GM18520 (cell line): Measurements from ENCODE around the gene RPS27A.
"Not testable (repeated sequence)": the region's sequence is repeated elsewhere in the genome, so short reads cannot be mapped to it uniquely, and the experiment has no call there.

Experiments used
- ATAC-seq: cut with Tn5 transposase; IDR thresholded peaks from one replicate; pipeline ENCODE4 v1.9.1; 2021; ENCODE audit not compliant: unreplicated experiment

Gene RPS27A

GRCh38 chr2:55236992-55237543, 4.6 kb downstream of the RPS27A start:
- no peak for ATAC-seq

DNA sequence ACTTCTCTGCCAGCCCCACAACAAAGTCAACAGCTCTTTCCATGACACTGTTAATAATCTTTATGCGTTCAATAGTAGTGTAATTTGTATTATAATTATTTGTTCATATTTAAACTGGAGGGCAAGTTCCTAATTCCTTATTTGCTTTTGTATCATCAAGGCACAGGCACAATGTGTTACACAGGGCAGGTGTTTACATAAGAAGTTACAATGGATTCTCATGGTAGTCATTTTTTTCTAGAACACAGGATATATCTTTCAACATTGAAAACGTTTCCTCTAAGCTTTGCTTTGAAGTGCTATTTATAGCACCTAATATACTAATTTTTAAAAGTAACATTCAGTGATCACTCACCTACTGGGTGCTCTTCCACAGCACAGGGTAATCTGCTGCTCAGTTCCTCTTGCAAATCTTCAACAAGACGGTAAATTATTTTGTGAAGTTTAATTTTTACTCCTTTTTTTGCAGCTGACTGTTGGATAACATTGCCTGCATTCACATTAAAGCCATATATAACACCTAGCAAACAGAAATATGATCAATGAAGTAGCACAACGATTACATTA, 7.3 kb downstream of the RPS27A start:
- ATAC-seq: no peak

GRCh38 chr2:55241582-55241981, 9.1 kb downstream of the RPS27A start:
- not testable (repeated sequence) for ATAC-seq

GRCh38 chr2:55242617-55243016, 10.1 kb downstream of the RPS27A start:
- ATAC-seq: no peak

DNA sequence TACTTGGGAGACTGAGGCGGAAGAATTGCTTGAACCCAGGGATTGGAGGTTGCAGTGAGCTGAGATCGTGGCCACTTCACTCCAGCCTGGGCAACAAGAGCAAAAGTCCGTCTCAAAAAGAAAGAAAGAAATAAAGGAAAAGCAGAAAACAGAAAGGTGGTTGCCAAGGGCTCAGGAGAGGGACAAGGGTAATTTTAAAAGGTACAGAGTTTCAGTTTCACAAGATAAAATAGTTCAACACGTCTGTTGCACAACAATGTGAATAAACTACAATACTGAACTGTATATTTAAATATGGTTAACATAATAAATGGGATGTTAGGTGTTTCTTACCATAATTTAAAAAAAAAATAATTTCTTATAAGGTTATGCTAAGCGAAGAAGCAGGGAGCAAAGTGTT, 12.9 kb downstream of the RPS27A start:
- no peak for ATAC-seq

- ATAC-seq: no peak
Observed at GRCh38 chr2:55247025-55247424, 14.5 kb downstream of the RPS27A start.

DNA sequence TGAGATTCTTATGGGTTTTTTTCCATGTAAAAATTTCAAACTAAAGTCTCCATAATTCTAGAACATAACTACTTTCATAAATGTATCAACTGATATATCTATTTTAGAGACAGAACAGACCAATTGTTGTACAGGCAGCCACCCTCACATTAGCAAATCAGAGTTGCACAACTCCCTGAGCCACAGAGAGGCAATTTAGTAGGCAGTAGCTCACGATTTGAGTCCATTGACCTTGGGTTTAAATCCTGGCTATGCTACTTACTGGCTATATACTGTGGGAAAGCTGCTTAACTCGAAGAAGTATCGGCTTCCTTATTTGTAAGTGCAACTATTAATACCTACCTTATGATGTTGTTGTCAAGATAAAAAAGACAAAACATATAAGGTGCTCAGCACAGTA, 20.3 kb downstream of the RPS27A start:
- no peak for ATAC-seq

DNA sequence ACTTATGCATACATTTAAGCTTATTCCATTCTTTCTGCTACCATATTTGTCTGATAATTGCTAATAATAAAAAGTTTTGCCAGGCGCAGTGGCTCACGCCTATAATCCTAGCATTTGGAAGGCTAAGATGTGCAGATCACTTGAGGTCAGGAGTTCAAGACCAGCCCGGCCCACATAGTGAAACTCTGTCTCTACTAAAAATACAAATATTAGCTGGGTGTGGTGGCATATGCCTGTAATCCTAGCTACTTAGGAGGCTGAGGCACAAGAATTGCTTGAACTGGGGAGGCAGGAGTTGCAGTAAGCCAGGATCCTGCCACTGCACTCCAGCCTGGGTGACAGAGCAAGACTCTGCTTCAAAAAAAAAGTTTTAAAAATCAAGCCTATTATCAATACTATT, 27.1 kb downstream of the RPS27A start:
- not testable (repeated sequence) for ATAC-seq

DNA sequence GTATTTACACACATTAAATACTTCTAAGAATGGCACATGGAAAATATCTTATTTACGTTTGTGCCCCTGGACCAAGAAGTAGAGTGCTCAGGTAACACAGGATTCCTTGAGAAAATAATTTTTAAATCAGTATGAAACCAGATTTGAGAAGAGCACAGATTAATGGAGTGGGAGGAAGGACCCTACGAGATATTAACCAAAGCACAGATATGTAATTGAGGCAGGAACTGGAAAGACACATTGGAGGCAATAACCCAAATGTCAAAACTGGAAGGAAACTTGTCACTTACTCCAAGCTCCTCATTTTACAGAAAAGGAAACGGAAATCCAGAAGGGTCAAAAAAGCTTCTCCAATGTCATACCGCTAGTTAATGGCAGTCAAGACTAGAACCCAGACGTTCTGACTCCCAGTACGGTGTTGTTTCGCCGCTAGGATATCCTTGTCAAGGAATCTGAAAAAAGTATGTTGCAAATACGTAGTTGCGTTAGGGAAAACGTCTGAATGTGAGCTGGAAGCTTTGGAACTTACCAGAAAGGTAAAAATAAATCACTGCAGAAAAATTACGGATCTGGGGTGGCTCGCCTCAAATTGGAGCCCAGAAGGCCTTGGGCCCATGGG, 35.9 kb downstream of the RPS27A start:
- no peak for ATAC-seq

GRCh38 chr2:55268907-55269644, 36.6 kb downstream of the RPS27A start, which contains the start of gene MTIF2:
MTIF2 (minus strand) TSS chr2:55269231; CDS start chr2:55263858, 5,373 bp downstream.
- ATAC-seq: peak; percentile 95

GRCh38 chr2:55269645-55269990, 37.1 kb downstream of the RPS27A start:
- no peak for ATAC-seq

- not testable (repeated sequence) for ATAC-seq
Observed at GRCh38 chr2:55274346-55274745, 41.9 kb downstream of the RPS27A start.

GRCh38 chr2:55277310-55277709, 44.8 kb downstream of the RPS27A start:
- ATAC-seq: no peak

GRCh38 chr2:55279214-55279835, 46.8 kb downstream of the RPS27A start:
- not testable (repeated sequence) for ATAC-seq

DNA sequence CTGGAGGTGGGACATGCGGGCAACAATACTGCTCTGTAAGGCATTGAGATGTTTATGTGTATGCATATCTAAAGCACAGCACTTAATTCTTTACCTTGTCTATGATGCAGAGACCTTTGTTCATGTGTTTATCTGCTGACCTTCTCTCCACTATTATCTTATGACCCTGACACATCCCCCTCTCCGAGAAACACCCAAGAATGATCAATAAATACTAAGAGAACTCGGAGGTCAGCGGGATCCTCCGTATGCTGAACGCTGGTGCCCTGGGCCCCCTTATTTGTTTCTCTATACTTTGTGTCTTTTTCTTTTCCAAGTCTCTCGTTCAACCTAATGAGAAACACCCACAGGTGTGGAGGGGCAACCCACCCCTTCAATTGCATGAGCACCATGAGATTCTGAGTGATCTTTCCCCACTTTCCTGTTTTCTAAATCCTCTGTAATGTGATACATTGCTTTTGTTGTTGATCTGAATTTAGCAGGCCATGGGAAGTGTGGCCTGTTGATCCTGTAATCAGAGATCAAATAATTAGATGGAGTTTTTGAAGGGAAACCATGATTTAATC, 47.5 kb downstream of the RPS27A start:
- ATAC-seq: not testable (repeated sequence)

- not testable (repeated sequence) for ATAC-seq
Observed at GRCh38 chr2:55280851-55281546, 48.5 kb downstream of the RPS27A start.

DNA sequence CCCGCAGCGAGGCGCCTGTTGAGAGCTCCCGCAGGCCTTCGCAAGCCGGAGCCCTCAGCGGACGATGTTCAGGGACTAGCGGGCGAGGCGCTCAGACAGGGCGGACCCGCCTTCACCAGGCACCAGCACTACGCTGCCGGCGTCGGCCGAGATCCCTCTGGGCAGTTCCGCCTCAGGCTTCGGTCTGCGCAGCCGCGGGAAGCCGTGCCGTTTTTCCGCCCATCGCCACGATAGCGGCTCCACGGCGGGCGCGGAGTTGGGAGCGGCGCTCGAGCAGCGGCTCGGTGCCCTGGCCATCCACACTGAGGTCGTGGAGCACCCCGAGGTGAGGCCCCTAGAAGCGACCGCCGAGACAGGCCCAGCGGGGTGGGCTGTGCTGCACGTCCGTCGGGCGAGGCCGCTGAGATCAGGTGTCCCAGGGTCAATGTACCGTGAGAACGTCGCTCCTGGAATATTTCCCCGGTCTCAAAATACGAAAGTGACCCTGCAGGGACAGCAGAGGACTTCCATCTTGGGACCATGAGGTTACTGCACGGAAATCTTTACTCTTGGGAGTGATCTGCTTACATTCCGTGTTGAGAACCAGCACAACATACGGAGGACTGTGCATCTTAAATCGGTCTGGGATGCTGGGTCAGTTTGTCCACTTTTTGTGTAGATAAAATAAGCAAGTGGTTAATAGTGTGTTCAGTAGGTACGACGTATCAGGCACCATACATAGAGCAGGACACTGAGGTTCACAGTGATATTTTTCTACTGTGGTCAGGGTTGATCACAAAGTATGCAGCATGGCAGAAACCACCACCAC, 49.8 kb downstream of the RPS27A start:
- peak; percentile 97 for ATAC-seq

DNA sequence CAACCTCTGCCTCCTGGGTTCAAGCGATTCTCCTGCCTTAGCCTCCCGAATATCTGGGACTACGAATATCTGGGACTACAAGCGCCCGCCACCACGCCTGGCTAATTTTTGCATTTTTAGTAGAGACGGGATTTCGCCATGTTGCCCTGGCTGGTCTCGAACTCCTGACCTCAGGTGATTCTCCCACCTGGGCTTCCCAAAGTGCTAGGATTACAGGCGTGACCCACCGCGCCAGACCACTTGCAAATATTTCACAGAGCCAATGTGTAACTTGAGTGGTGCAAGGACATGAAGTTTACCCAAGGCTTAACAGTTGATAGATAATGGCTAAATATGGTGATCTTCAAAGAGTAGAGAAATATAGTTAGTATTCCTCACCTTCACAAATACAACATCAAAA, 50.6 kb downstream of the RPS27A start:
- ATAC-seq: no peak
